Cardiac atrium fibroblast (primary cell): ENCODE measurements around the gene RNF212B. TPM values are rescaled to one million over a fixed set of nuclear protein-coding genes. Genes with fewer than 3 reads are reported as not detected.

Experiments
- total RNA-seq: library from RNA; depleted of rRNA; stranded (reverse); fragments of >200 nt; gene quantifications from 2 replicates; pipeline ENCODE4 v1.2.3, GENCODE V29; 2015

RNF212B gene
- total RNA-seq = not detected in 2 replicates

DNA sequence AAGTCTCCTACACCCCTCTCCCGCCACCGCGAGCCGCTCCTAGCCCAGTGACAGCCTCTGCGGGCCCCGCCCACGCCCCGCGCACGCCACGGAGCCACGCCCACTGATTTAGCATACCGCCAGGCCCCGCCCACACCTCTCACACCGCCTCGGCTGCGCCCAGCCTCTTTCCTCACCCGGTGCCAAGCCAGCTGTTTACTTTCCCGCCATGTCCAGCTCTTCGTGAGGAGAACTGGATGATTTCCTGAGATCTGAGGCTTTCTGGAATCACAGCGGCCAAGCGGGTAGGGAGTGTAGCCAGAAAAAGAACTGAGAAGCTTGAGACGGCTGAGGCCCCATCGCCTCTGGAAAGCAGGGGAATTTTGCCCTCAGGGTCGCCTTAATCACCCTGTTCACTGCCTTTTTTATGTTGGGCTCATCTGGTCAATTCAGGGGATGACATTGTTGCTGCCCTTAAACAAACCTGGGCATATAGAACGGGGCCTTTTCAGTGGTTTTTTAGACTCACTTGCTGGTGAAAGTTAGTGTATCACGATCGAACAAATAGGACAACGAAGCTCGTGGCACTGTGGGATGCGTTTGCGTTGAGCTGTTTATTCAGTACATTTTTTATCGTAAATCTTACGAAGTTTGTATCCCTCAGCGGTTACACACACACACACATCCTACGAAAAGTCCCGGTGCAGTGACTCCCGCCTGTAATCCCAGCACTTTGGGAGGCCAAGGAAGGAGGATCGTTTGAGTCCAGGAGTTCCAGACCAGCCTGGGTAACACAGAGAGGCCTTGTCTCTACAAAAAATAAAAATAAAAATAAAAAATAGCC lies at the start of gene RNF212B:
TSS of gene RNF212B (plus strand) at position 165 of the 823 bp plus-strand sequence. CDS start 2,410 bp downstream, outside the sequence.

GRCh38 chr14:23286020-23286901 lies 48.5 kb downstream of the RNF212B start, which contains the start of gene HOMEZ:
Gene HOMEZ (minus strand): TSS chr14:23286132. CDS start chr14:23285952, 180 bp downstream.

DNA sequence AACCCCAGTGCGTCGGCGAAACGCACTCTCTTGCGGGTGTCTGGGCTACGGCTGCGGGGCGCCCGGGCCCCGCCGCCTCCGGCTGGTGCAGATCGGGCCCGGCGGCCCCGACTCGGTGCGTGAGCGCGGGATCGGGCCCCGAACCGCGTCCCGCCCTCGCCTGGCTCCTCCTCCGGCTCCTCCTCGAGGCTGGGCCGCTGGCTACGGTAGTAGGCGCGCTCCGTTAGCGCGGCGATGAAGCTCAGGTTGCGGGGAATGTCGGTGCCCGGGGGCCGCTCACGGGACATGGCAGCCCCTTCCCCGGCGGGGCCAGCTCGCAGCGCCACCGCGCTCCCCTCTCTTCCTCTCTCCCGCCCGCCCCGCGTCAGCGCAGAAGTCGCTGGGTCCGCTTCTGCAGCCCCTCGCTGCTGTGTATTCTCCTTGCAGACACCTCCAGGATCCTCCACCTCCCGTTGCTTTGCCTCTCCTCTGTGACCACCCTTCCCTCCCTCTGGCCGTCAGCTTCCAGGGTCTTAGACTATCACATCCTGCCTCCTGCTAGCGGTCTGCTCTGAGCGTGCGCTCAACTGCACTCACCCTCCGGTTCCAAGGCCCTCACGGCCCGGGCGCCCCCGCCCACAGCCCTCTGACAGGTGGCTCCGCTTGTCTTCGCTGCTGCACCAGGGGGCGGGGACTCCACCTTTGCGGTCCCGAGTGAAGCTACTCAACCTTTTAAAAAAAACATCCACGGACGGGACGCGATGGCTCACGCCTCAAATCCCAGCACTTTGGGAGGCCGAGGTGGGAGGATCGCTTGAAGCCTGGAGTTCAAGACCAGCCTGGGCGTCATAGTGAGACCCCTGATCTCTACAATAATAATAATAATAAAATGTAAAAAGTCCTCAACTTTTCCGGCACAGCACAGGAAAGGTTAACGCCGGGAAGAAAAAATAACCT lies 64.8 kb downstream of the RNF212B start, which contains the start of gene PPP1R3E:
TSS of gene PPP1R3E (minus strand) at position 570 of the 936 bp plus-strand sequence. CDS start at position 287, 283 bp downstream.

DNA sequence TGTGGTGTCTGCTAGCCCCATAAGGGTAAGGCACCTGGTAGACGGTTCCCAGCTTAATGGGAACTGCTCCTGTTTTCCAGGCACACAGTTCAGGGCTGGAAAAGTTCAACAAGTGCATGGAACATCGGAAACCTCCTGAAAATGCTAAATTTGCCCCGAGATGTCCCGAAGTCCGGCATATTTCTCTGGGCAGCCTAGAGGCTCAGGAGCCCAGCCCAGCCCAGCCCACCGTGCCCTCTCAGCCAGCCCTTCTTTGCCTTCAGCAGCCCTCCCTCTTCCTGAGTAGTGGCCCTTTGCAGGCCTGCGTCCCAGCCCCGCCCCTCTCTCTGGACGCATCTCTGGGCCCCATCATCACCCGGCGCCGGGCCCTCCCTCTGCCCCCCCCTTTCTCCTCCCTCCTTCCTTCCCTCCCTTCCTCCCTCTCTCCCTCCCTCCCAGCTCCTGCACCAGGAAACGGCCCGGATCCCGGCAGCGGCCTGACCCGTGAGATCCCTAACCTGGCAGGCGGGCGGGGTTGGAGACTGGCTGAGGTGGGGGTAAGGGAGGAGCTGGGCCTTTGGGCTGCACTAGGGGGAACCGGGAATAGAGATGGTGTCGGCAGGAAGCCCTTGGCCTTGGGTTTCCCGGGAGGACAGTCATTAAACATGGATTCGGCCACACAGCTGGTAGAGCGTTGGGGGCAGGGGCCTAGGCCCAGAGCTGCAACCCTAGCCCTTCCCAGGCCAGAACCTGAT lies 68.8 kb downstream of the RNF212B start, which contains the start of gene BCL2L2:
TSS of gene BCL2L2 (plus strand) at position 422 of the 734 bp plus-strand sequence. CDS start 935 bp downstream, outside the sequence.

DNA sequence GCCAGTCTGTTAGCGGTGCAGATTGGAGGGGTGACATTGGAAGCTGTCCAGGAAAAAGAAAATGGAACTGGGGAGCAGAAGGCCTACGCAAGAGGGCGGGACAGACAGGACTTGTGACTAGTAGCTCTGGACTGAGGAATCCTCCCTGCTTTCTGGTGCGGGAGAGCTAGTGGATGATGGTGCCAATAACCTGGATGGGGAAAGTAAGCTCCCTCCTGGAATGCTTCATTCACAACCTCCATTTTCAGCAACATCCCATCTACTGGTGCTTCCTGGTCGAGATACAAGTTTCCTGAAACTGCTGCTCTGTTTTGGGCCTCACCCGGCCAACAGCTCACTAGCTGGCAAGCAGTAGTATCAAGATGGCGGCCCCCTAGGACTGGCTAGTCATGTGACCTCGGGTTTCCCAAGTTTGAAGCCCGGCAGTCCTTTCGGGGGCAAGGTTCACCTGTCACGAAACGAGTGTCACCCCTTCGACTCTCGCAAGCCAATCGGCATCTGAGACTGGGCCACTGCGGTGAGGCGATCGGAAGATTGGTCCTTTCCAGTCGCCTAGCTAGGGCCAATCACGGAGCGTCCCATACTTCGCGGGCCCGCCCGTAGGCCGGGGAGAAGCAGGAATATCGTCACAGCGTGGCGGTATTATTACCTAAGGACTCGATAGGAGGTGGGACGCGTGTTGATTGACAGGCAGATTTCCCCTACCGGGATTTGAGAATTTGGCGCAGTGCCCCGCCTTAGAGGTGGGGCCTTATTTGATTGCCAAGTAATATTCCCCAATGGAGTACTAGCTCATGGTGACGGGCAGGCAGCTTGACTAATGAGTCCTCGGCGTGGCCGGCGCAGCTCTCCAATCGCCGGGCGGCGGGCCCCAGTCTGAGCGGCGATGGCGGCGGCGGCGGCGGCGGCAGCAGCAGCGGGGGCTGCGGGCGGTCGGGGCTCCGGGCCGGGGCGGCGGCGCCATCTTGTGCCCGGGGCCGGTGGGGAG lies 83.1 kb downstream of the RNF212B start, which contains the start of gene PABPN1:
TSS of gene PABPN1 (plus strand) at position 874 of the 988 bp plus-strand sequence. CDS start at position 887, 13 bp downstream.

Other genes starting within 250 kb of the RNF212B start
- gene C14orf93, start 227.8 kb upstream of the RNF212B start, total RNA-seq = 5.7 and 5.8 TPM in 2 replicates
- gene PSMB5, start 203.0 kb upstream of the RNF212B start, total RNA-seq = 255 and 277 TPM in 2 replicates
- gene PSMB11, start 195.7 kb upstream of the RNF212B start, total RNA-seq = not detected in 2 replicates
- gene CDH24, start 180.4 kb upstream of the RNF212B start, total RNA-seq = 3.2 and 4.1 TPM in 2 replicates
- gene ACIN1, start 142.8 kb upstream of the RNF212B start, total RNA-seq = 48.4 and 55.2 TPM in 2 replicates
- gene C14orf119, start 142.4 kb upstream of the RNF212B start, total RNA-seq = 37.9 and 39.2 TPM in 2 replicates
- not detected in 2 replicates for gene CIROP, start 132.9 kb upstream of the RNF212B start, total RNA-seq
- not detected in 2 replicates for gene CEBPE, start 118.7 kb upstream of the RNF212B start, total RNA-seq
- gene SLC7A8, start 54.3 kb upstream of the RNF212B start, total RNA-seq = 0.32 and 2.0 TPM in 2 replicates
- gene HOMEZ, start 48.2 kb downstream of the RNF212B start, total RNA-seq = 8.4 and 10.5 TPM in 2 replicates
- 1.8 and 2.0 TPM in 2 replicates for gene PPP1R3E, start 64.9 kb downstream of the RNF212B start, total RNA-seq
- gene BCL2L2, start 68.9 kb downstream of the RNF212B start, total RNA-seq = 13.7 and 24.8 TPM in 2 replicates
- 41.1 and 57.9 TPM in 2 replicates for gene PABPN1, start 83.5 kb downstream of the RNF212B start, total RNA-seq
- 10.4 and 21.7 TPM in 2 replicates for gene SLC22A17, start 115.0 kb downstream of the RNF212B start, total RNA-seq
- 1.8 and 3.6 TPM in 2 replicates for gene EFS, start 127.2 kb downstream of the RNF212B start, total RNA-seq
- gene IL25, start 134.9 kb downstream of the RNF212B start, total RNA-seq = not detected in 2 replicates
- gene CMTM5, start 139.1 kb downstream of the RNF212B start, total RNA-seq = not detected in 2 replicates
- not detected in 2 replicates for gene MYH6, start 170.3 kb downstream of the RNF212B start, total RNA-seq
- not detected in 2 replicates for gene MYH7, start 197.7 kb downstream of the RNF212B start, total RNA-seq
- gene NGDN, start 231.8 kb downstream of the RNF212B start, total RNA-seq = 18.3 and 24.4 TPM in 2 replicates